Keratinocyte (primary cell): ENCODE measurements around the gene CNN2. TPM values are rescaled to one million over a fixed set of nuclear protein-coding genes. Genes with fewer than 3 reads are reported as not detected.

Source experiments
- DNase-seq: peaks from one replicate; pipeline ENCODE4 v3.0.0-alpha.2; 2011; ENCODE audit warnings: low read depth, missing footprints, low spot score
- FAIRE-seq: peaks from 2 replicates; lab custom pipeline; 2011; peaks lifted over from hg19 to GRCh38; lab: Jason Lieb, UNC
- H2AFZ ChIP-seq: 2 replicates; pipeline ENCODE4 v1.6.0; 2012; ENCODE audit warnings: low read length, control low read depth, inconsistent platforms; ENCODE audit not compliant: control insufficient read depth
- H3K27ac ChIP-seq: 2 replicates; pipeline ENCODE4 v1.5.1; 2011; ENCODE audit warnings: low read length; ENCODE audit not compliant: control insufficient read depth, insufficient read depth
- H3K27me3 ChIP-seq: 3 replicates; pipeline ENCODE4 v1.6.0; 2011; ENCODE audit warnings: low read length; ENCODE audit not compliant: control insufficient read depth, insufficient read depth; ENCODE audit errors: extremely low read depth
- H3K36me3 ChIP-seq, 2 experiments: 2 replicates in 1 of 2; 3 replicates in 1 of 2; pipeline ENCODE4 v1.5.1; 2011; ENCODE audit warnings: low read length in 2 of 2, mild to moderate bottlenecking in 1 of 2; ENCODE audit not compliant: control insufficient read depth in 2 of 2, insufficient read depth in 2 of 2; ENCODE audit errors: extremely low read depth in 1 of 2
- H3K4me1 ChIP-seq: 3 replicates; pipeline ENCODE4 v1.5.1; 2011; ENCODE audit warnings: low read length; ENCODE audit not compliant: control insufficient read depth, insufficient read depth; ENCODE audit errors: extremely low read depth
- H3K4me2 ChIP-seq: 3 replicates; pipeline ENCODE4 v1.6.0; 2011; ENCODE audit warnings: low read depth, low read length; ENCODE audit not compliant: control insufficient read depth, insufficient read depth; ENCODE audit errors: extremely low read depth
- H3K4me3 ChIP-seq, 3 experiments: fragments of 200-600 bp in 1 of 3; sonication (generic) in 1 of 3; 2 replicates in 2 of 3; 3 replicates in 1 of 3; pipeline ENCODE4 v1.5.1; 2011 to 2016; ENCODE audit warnings: low read length in 3 of 3, mild to moderate bottlenecking in 3 of 3, control low read depth in 2 of 3, inconsistent platforms in 1 of 3, low read depth in 1 of 3, mixed read lengths in 1 of 3, mixed run types in 1 of 3, moderate library complexity in 1 of 3; ENCODE audit not compliant: control insufficient read depth in 2 of 3, insufficient read depth in 2 of 3; ENCODE audit errors: extremely low read depth in 1 of 3
- H3K79me2 ChIP-seq: 2 replicates; pipeline ENCODE4 v1.6.0; 2012; ENCODE audit warnings: low read length; ENCODE audit not compliant: control insufficient read depth, insufficient read depth
- H3K9ac ChIP-seq: 3 replicates; pipeline ENCODE4 v1.6.0; 2011; ENCODE audit warnings: low read length; ENCODE audit not compliant: control insufficient read depth, insufficient read depth; ENCODE audit errors: extremely low read depth
- H3K9me1 ChIP-seq: 3 replicates; pipeline ENCODE4 v1.6.0; 2011; ENCODE audit warnings: low read length; ENCODE audit not compliant: control insufficient read depth, insufficient read depth; ENCODE audit errors: extremely low read depth
- H3K9me3 ChIP-seq: 2 replicates; pipeline ENCODE4 v1.5.1; 2012; ENCODE audit warnings: low read depth, low read length; ENCODE audit not compliant: control insufficient read depth
- H4K20me1 ChIP-seq: 3 replicates; pipeline ENCODE4 v1.6.0; 2011; ENCODE audit warnings: low read length; ENCODE audit not compliant: control insufficient read depth, insufficient read depth; ENCODE audit errors: extremely low read depth
- CTCF ChIP-seq, 3 experiments: IDR thresholded peaks in 1 of 3; conservative IDR thresholded peaks in 1 of 3; optimal IDR thresholded peaks in 1 of 3; 2 replicates in 2 of 3; 3 replicates in 1 of 3; pipeline versions ENCODE3 to v1.5.1; 2011; ENCODE audit warnings: low read length in 3 of 3, mild to moderate bottlenecking in 3 of 3, moderate library complexity in 2 of 3, control low read depth in 1 of 3, inconsistent platforms in 1 of 3; ENCODE audit not compliant: insufficient read depth in 2 of 3; ENCODE audit errors: extremely low read depth in 1 of 3
- EZH2 ChIP-seq: IDR thresholded peaks from one replicate; pipeline ENCODE4 v1.6.1; 2012; ENCODE audit warnings: inconsistent platforms, mild to moderate bottlenecking, low read length, moderate library complexity
- dilution Hi-C: fragments of 300-500 bp; cut with MboI; formaldehyde crosslinking; loops from one replicate; pipeline ENCODE4 v1.7.0; 2020; ENCODE audit warnings: low sequenced_read_pairs; ENCODE audit not compliant: extremely low pct_ligation_motif_present
- polyA plus RNA-seq, 5 experiments: library from polyadenylated mRNA; depleted of rRNA in 3 of 5; stranded (reverse) in 3 of 5; stranded (forward) in 1 of 5; unstranded in 1 of 5; fragments of >200 nt; gene quantifications; 1 replicate in 1 of 5; 2 replicates in 3 of 5; 3 replicates in 1 of 5; pipeline versions ENCODE4 v1.2.1 to v1.2.3, GENCODE V29; 2011 to 2012; ENCODE audit warnings: missing spikeins in 2 of 5, low read depth in 1 of 5, low replicate concordance in 1 of 5

The CNN2 gene
- polyA plus RNA-seq, 1 donor (not counting 4 experiments of a cell fraction or from before 2014, with no cell fraction given): 136 TPM

- peaks cover 38% of the 10 kb centered on the region for H3K27me3 ChIP-seq
- DNase-seq (no peak), FAIRE-seq (no peak)
- no peaks in the 10 kb centered on the region for H3K9me1 ChIP-seq
- no peak overlapping the region for H2AFZ ChIP-seq
- no peaks in the 10 kb centered on the region for H3K79me2 ChIP-seq
- dilution Hi-C loops: no loop called here
- no peak overlapping the region for H3K9ac ChIP-seq
- peaks cover 3% of the 10 kb centered on the region for H4K20me1 ChIP-seq
- no peak for TF ChIP-seq CTCF (optimal IDR thresholded peaks at IDR 0.05 in 1 of 3, IDR thresholded peaks at IDR 0.05 in 1 of 3, conservative IDR thresholded peaks at IDR 0.05 in 1 of 3; ENCODE audit: extremely low read depth in 1 of 3, insufficient read depth in 2 of 3, low read length in 3 of 3)
- no peak for TF ChIP-seq EZH2
- peaks cover 14 to 20% of the 10 kb centered on the region in 2 experiments for H3K36me3 ChIP-seq
- H3K4me3 ChIP-seq: no peak overlapping the region
- no peaks in the 10 kb centered on the region for H3K9me3 ChIP-seq
- H3K4me1 ChIP-seq: peaks cover 12% of the 10 kb centered on the region
- H3K27ac ChIP-seq: no peak overlapping the region
- H3K4me2 ChIP-seq: no peak overlapping the region
Measured at GRCh38 chr19:995051-995827, 31.2 kb upstream of the CNN2 start.

- FAIRE-seq (peak; percentile 36), DNase-seq (no peak)
- Histone ChIP-seq H3K9me1 (no peaks in the 10 kb centered on the region), H3K4me2 (peak overlapping the region; percentile 78), H3K9me3 (no peaks in the 10 kb centered on the region), H3K4me1 (peaks cover 12% of the 10 kb centered on the region), H3K4me3 (peak overlapping the region; percentile 2 to 56 (median 29)), H2AFZ (no peak overlapping the region), H3K79me2 (no peaks in the 10 kb centered on the region), H3K27ac (no peak overlapping the region), H4K20me1 (peaks cover 3% of the 10 kb centered on the region), H3K27me3 (peaks cover 44% of the 10 kb centered on the region), H3K36me3 (peaks cover 8 to 16% of the 10 kb centered on the region in 2 experiments), H3K9ac (peak overlapping the region; percentile 54)
- no peak for TF ChIP-seq CTCF (optimal IDR thresholded peaks at IDR 0.05 in 1 of 3, IDR thresholded peaks at IDR 0.05 in 1 of 3, conservative IDR thresholded peaks at IDR 0.05 in 1 of 3; ENCODE audit: extremely low read depth in 1 of 3, insufficient read depth in 2 of 3, low read length in 3 of 3)
- dilution Hi-C loops: no loop called here
Measured at GRCh38 chr19:996051-996838, 30.2 kb upstream of the CNN2 start.
